HG03159 (cell line): Measurements from ENCODE around the gene CCL15.

Experiments
- ATAC-seq: cut with Tn5 transposase; IDR thresholded peaks from one replicate; pipeline ENCODE4 v1.9.1; 2021; ENCODE audit warnings: mild to moderate bottlenecking, moderate library complexity; ENCODE audit not compliant: unreplicated experiment

CCL15 gene

DNA sequence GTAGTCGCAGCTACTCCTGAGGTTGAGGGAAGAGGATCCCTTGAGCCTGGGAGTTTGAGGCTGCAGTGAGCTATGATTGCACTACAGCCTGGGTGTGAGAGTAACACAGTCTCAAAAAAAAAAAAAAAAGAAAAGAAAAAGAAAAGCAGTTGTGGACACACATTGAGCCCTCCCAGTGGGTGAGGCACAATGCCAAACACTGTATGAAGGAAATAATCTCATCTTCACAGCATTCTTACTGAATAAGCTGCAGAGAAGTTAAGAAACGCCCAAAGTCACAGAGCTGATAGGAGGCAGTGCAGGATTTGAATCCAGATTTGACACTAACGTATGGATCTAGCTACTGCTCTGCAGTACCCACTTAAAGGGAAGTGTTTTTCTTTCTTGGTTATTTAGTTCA, 52.0 kb downstream of the CCL15 start:
- no peak for ATAC-seq

DNA sequence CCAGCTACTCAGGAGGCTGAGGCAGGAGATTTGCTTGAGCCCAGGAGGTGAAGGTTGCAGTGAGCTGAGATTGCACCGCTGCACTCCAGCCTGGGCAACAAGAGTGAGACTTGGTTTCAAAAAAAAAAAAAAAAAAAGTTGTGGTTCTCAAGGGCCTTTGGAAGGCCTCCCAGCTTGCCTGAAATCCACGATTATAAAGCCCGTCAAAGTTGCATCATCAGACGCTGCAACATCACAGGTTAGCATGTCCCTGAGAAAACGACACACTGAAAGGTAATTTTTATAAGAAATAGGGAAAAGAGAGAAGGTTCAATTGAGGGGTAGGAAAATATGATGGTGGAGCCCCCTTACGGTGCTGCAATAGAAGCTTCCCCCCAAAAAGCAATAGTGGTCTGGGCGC, 53.3 kb downstream of the CCL15 start:
- ATAC-seq = no peak
